Gastroesophageal sphincter (tissue), 3 donors: Measurements from ENCODE around the gene TOX2.

ENCODE experiments used
- POLR2A ChIP-seq, 2 donors: fragments of 450-650 bp; IDR thresholded peaks; one replicate each; pipeline ENCODE4 v1.6.1; 2017; ENCODE audit warnings: antibody characterized with exemption in 2 of 2, mild to moderate bottlenecking in 2 of 2, moderate library complexity in 1 of 2
- POLR2AphosphoS5 ChIP-seq: sonication (generic); formaldehyde crosslinking; IDR thresholded peaks from one replicate; pipeline ENCODE4 v1.6.1; 2017; ENCODE audit warnings: antibody characterized with exemption
- TF ChIP-seq, protein P1 (sequence below), 4 experiments: fragments of 200-600 bp in 2 of 4; fragments of 450-650 bp in 2 of 4; sonication (generic) in 1 of 4; IDR thresholded peaks; one replicate each; pipeline ENCODE4 v1.5.1; 2017 to 2019; ENCODE audit warnings: antibody characterized with exemption in 4 of 4, mild to moderate bottlenecking in 2 of 4, moderate library complexity in 2 of 4

DNA sequence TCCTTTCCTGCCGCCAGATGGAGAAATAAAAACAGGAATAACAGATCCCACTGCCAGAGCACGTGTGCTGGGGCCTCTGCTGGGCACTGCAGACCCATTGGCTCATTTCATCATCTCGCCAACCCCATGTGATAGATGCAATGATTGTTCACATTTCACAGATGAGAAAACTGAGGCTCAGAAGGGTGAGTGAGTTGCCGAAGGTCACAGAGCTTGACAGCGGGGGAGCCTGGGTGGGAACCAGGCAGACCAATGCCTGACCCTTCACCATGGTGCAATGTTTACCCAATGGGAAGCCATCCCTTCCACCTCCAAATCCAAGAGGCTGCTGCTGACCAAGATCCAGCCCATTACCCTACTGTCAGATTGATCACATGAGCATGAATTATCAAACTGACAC, 167.2 kb downstream of the TOX2 start:
- TF ChIP-seq, protein P1, sequence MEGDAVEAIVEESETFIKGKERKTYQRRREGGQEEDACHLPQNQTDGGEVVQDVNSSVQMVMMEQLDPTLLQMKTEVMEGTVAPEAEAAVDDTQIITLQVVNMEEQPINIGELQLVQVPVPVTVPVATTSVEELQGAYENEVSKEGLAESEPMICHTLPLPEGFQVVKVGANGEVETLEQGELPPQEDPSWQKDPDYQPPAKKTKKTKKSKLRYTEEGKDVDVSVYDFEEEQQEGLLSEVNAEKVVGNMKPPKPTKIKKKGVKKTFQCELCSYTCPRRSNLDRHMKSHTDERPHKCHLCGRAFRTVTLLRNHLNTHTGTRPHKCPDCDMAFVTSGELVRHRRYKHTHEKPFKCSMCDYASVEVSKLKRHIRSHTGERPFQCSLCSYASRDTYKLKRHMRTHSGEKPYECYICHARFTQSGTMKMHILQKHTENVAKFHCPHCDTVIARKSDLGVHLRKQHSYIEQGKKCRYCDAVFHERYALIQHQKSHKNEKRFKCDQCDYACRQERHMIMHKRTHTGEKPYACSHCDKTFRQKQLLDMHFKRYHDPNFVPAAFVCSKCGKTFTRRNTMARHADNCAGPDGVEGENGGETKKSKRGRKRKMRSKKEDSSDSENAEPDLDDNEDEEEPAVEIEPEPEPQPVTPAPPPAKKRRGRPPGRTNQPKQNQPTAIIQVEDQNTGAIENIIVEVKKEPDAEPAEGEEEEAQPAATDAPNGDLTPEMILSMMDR (IDR thresholded peaks at IDR 0.05), result no peak
- TF ChIP-seq POLR2A (IDR thresholded peaks at IDR 0.05) (no peak), POLR2AphosphoS5 (no peak)
